Right renal cortex interstitium (tissue), 3 donors: ENCODE results near the gene LIPN. TPM values are rescaled to one million over a fixed set of nuclear protein-coding genes. Genes with fewer than 3 reads are reported as not detected.

Experiments used
- DNase-seq, 3 donors: peaks; one replicate each; pipeline ENCODE4 v3.0.0-alpha.2; 2013; ENCODE audit warnings: low read depth in 3 of 3, low spot score in 2 of 3
- polyA plus RNA-seq, 3 donors: library from polyadenylated mRNA; unstranded; fragments of 120-200 nt; gene quantifications; one replicate each; pipeline ENCODE4 v1.2.1, GENCODE V29; 2013; ENCODE audit not compliant: insufficient read length in 3 of 3

Gene LIPN
- polyA plus RNA-seq, 3 donors, result not detected

DNA sequence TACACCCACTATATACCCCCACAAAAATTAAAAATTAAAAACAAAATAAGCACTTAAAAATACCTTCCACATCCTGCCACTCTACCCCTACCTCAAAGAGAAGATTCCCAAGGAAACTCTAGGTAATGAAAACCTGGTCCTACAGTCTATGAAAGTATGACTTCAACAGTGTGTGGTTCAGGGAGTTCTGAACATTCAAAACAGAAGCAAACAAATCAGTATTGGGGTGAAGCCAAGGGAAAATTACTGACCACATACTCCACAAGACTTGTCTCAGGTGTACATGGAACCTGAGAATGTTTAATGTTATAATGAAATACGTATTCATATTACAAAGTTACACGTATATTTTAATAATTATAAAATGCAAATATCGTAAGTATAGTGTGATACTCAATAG lies 22.4 kb downstream of the LIPN start:
- DNase-seq, result no peak

DNA sequence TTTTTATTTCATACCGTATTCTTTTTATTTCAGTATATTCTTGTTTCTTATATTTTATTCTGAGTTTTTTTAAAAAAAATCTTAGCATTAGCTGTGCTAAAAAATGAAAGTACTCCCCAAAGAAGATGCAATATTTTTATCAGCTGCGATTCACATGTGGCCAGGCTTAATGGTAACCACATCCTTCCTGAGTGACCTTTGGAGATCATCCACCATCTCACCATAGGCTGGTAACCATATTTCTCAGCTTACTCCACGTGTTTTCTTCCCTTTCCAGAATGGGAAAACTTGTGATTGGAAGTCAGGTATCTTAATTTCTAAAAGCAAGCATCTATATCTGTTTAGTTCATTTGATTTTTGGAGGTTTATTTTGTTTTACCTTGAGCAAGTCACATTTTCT lies 23.9 kb downstream of the LIPN start:
- no peak for DNase-seq

DNA sequence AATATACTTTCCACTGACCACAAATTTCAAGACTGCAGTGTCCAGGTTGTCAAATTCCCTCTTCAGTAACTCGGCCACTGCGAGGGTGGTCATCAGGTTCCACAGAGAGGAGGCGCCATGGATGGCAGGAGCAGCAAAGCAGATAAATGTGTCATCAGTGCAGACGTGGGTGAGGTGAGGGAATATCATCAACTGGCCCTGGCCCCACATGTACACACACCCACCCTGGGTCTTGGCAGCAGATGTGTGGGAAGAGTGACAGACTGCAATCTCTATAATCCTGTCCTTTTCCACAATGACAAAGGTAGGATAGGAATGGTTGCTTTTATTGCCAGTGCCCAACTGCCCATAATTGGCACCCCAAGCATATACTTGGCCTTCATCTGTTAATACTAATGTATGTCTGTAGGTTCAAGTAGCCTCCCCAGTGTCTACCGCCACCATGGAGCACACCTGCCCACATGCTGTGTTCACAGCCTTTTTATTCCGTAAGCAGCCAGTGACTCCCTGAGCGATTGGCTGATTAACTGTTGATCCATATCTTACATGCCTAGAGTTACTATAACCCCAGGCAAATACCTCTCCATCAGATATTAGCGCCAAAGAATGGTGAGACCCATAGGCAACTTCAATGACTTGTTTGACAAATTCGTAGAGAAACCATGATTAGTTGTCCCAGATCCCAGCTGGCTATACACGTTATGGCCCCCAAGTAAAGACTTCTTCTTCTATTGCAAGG lies 26.4 kb downstream of the LIPN start:
- no peak for DNase-seq

DNA sequence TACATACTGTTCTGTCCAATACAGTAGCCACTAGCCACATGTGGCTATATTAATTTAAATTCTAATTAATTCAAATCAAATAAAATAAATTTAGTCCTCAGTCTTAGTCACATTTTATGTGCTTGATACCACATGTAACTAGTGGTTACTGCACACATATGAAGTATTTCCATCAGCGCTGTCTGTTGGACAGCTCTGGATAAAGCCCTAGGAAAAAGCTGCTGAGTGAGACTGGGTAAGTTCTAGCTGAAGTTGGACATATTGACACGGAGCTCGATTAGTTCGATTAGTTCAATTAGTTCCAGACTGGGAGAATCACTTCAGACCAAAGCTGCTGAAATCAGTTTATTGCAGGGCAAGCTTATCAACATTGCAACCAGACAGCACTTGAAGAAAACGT lies 27.6 kb downstream of the LIPN start:
- DNase-seq, result no peak

DNA sequence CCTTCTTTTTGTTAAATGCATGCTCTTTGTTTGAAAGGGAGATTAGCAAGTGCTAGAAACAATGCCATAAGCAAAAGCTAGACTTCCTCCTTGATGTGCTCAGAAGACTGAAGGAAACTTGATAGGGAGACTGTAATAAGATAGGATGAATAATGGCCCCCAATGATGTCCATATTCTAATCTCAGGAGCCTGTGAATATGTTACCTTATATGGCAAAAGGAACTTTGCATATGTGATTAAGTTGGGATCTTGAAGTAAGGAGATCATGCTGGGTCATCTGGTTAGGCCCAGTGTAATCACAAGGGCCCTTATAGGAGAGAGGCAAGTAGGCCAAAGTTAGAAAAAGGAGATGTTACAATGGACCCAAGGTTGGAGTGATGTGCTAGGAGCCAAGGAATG lies 29.1 kb downstream of the LIPN start:
- no peak for DNase-seq

DNA sequence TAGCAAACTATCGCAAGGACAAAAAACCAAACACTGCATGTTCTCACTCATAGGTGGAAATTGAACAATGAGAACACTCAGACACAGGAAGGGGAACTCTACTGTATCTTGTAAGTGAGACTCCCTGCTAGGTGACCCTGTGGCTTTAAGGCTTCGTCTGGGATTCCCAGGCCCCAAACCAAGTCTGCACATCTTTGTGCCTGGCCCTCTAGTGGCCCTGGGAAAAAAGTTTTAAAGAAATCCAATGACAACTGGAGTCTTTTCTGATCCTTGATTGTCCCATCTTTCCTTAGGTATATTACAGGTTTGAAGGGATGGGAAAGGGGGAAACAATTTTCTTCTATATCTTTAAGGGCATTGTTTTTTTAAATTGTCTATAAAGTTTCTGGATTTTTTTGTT lies 32.1 kb downstream of the LIPN start:
- no peak for DNase-seq

DNA sequence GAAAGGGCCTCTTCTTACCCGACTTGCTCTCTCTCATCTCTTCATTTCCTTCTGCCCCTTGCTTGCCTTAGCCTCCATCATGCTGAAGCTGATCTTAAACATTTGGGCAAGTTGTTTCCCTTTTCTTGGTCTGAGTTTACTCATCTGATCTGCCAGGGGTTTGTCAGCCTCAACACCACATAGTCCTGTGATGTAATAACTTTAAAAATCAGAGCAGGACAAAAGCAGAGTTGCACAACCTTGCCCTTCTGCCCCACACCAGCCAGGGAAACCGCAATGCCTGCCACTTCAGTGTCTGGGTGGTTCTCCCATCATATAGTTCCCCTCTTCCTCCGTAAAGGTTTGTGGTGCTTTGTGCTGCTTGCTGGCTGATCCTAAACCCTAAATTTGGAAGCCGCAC lies 32.8 kb downstream of the LIPN start:
- DNase-seq, result no peak

DNA sequence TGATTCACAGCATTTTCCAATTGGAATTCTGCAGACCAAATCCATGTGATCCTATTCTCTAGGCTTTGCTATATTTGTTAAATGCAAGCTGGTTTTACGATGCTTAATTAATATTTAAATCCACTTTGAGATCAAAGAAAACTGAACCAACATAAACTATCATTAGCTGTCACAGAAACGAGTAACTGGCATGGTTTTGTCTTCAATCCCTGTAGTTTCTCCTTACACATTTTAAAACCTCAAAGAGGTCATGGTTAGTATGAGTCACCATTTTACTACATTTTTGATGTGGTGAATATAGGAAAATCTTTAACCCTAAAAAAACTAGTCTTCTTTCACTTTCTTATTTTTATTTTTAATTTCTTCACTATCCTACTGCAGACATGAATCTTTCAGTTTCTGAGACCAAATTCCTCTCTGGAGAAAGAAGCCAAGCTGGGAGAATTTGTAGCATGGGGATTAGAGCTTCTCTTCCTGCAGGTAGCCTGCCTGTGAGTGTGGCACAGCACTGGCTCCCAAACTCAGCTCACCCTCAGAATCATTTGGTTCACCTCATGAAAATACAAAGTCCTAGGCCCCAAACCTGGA lies 34.0 kb downstream of the LIPN start:
- DNase-seq, result no peak

DNA sequence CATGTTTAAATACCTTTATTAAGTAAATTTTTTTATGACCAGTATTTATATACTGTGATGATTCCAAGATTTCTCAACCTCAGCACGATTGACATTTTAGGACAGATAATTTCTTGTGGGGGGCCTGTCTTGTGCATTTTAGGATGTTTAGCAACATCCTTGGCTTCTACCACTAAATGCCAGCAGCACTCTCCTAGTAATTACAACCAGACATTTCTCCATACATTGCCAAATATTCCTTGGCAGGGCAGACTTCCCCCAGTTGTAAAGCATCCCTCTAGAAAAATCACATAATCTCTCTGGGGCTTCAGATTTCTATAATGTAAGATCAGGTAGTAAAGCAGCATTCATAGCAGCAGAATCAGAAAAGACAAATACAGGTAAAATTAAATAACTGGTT lies 34.9 kb downstream of the LIPN start:
- DNase-seq, result no peak

DNA sequence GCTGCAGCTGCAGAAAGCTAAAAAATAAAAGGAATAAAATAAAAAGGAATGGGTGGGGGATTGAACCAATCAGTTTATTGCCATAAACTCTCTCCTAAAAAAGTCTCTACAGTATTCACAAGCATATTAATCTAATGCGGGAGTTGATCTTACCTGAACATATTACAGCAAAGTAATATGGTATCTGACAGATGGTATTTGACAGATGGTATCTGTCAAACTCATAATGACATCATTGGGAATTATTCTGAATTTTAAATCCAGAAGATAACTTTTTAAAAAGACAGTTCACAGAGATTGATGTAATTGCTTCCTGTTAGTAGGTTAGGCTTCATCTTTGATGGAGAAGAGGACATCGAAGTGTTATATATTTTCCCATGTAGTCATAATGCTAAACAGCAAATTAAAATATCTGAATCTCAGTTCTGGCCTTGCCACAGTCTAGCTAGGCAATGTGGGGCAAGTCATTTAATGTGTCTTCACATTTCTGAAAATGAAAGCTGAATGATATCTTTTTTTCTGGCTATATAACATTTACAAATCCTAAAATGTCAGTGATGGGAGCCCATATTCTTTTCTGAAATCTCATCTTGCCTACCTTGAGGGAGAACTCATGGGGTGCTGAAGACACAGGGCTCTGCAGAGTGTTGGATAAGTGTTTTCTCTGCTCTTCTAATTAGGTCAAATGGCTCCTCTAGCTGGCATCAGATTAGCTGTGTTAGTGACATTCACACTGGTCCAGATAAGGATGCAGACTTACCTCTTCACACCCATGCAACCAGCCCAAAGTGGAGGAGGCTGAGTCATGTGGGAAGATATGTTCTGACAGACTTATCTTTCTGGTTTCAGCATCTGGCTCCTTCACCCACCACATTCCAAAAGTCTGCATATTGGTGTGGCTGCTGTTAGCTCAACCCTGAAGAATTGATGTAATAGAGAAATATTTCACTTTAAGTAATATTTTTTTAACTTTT lies 40.6 kb downstream of the LIPN start:
- no peak for DNase-seq

DNA sequence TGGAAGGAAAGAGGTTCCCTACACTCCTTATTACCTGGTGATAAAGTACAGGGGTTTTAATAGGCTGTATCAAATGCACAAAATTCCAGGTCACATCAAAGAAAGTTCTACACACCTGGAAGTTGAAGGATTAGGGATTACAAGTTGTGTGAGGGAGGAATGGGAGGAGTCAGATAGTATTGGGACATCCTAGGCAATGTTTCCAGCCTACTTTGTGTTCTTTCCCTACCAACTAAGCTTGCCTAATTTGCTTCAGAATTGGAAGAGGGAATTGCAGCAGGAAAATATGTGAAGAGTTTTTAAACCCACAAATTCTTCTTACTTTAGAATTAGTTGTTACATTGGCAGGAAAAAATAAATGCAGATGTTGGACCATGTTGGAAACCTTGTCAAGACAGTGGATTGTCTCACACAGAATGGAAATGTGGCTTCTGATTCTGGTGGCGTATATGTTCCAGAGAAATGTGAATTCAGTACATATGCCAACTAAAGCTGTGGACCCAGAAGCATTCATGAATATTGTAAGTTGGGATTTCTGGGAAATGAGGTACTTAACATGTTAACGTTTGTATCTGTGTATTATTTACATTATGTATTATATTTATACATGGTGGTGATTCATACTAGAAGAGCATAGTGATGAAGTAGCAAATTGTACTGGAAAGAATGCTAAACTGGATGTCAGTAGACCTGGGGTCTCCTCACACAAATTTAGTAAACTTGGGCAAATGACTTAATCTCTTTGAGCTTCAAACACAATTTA lies 42.9 kb downstream of the LIPN start, which contains the start of gene LIPM:
LIPM (plus strand) TSS at position 208 of the 763 bp plus-strand sequence; CDS start at position 375, 167 bp downstream.
- no peak for DNase-seq

DNA sequence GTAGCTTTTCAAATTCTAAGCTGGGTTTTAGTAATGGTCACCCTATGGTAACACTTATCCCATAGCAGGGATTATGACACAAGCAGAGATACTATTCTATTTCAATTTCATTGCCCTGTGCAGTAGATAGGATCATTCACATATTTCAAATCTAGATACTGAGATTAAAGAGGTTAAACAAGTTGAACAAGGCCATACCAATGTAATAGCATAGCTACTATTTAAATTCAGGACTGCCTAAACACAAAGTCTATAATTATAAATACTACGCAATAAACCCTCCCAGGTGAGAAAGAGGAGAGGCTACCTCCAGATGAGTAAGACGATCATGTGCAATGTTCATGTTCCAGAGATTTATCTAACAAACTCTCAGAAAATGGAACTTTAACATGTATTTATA lies 43.8 kb downstream of the LIPN start:
- no peak for DNase-seq

DNA sequence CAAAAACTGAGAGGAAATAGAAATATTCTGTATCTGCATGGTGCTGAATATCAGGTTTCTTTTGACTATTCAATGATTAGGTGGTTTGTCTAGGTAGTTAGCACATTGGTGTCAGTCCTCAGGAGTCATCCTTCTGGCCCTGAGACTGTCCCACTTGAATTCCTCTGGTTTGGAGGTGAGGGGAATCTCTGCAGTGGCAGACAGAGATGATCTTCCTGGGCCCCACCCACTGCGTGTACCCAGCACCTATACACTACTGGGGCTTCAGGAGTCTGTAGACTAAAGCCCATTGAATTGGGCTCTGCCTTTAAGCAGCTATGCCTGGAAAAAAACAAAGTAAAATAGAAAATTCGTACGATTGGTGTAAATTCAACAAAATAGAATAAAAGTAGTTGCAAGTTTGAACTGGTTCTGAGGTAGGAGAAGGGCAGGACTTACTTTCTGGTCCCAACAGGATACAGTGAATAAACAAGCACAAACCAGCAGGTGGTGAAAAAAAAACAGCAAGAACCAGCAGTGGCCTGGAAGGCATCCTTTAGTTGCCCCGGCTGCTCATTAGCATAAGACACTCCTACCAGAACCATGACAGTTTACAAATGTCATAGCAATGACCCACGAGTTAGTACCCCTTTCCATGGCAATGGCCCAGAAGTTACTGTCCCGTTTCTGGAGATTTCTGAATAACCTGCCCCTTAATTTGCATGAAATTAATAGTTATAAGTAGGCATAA lies 44.4 kb downstream of the LIPN start:
- DNase-seq, result no peak

DNA sequence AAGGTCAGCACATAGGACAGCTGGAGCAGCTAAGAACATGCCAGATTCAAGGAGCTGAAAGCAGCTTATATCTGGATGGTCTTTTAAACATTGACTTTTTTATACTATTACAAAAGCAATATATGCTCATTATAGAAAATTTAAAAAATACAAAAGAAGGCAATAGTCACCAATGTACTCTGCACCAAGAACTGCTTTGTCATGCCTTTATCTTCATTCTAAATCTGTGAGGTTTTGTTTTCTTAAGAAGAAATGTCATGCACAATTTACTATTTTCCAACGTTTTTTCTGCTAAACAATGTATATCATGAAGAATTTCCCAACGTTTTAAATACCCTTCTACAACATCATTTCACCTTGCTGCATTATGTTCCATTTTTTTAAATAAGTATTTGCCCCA lies 45.5 kb downstream of the LIPN start:
- DNase-seq, result no peak

DNA sequence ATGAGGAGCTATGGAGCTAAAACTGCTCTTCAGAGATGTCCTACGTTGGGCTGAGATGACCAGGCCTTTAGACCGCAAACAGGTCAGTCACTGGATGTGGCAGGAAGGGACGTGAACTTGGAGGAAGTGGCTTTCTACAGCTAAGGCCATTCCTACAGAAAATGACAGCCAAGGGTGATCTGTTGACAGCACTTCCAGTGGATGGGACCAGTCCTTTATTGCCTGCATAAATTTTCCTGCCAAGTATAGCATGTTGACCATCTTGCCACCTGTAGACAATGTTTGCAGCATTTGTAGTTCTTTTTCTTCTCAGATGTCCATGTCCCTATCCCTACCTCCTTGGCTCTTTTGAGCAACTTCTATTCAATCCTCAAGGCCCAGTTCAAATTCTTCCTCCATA lies 46.1 kb downstream of the LIPN start:
- no peak for DNase-seq

DNA sequence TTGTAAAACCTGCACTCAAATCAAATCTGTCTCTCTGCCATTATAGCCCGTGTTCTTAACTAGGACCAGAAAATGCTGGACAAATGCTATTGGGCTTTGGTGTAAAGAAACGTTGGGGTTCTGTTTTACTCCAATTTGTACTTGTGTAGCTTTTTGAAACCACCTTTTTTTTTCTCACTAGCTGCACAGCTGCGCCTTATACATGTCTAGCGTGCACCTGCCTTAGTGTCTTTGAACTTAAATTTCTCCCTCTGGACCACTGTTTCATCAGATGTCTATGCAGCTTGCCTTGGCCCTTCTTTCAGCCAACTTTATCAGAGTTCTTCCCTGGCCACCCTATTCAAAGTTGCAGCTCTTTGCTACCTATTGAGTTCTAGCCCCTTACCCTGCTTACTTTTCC lies 49.8 kb downstream of the LIPN start:
- DNase-seq, result no peak

DNA sequence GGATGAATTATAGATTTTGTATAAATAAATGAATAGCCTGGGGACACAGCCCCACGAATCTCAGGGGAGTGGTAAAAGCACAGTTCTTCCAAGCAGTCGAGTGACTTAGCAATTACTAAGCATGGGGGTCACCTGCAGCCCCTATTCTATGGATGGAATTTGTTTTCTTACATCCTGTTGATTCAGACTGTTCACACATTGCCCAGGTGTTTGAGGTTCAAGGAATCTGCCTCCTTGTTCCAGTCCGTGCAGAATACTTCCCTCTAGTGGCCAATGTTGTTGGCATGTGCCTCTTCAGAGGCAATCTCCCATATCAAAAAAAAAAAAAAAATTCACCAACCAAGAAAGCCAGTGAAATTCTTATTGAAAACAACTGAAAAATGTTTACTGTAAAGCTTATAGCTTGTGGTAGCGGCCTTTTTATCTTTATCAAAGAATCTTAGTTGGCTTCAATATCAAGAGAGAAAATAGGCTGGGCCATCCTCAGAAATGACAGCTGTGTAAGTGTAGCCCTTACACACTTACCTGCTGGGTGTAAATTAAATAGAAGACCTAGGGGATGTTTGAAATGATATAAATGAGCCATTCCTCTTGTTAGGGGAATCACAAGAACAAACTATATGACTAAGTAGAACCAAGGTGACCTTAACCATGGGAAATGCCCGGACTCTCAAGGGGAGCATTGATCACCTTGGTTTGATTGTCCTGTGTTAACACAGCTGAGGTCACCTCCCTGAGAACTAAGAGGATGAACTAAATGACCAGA lies 50.6 kb downstream of the LIPN start:
- peak; percentile 8 to 21 (median 17) for DNase-seq

DNA sequence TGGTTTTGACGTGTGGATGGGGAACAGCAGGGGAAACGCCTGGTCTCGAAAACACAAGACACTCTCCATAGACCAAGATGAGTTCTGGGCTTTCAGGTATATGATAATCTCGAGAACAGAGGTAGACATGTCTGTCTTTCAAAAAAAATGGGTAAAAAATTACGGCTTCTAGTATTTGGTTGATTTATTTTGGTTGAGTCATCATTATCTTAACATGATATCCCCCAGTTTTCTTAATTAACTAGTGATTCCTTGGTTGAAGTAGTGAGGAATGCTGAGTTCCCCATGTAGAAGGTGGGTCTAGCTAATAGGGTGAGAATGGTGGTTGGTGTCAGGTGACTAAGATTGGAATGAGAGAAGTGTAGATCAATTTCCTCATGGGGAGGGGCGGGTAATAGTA lies 53.4 kb downstream of the LIPN start:
- no peak for DNase-seq

DNA sequence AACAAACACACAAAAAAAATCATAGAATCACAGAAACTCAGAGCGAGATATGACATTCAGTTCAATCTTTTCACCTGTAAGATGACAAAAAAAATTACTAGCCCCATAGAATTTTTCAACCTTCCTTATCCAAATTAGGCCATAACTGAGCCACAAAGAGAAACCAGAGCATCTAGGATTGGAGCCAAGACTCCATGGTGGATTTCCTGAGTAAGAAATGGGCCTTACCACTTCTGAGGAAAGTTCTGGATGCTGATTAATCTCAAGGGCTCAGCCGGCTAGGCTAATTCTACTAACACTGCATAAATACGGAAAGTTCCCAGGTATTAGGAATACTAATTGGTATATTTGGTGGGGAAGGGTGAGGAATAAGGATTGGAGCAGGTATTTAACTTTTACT lies 59.5 kb downstream of the LIPN start:
- no peak for DNase-seq
